Measurements from ENCODE around the gene OR51E2. TPM values are rescaled to one million over a fixed set of nuclear protein-coding genes. Genes with fewer than 3 reads are reported as not detected.

OR51E2 gene
- total RNA-seq, 1 experiment from 2014 or later, result 0.21 TPM

- no peaks in the 10 kb centered on the region for H3K27me3 ChIP-seq (replicated peaks)
- H3K9me3 ChIP-seq (replicated peaks), result 0 out of 2 replicates have a peak, but pooled peaks cover 2% of the 10 kb centered on the region
- DNase-seq (ENCODE audit: low read depth in 1 of 2, low spot score in 2 of 2), result peak in 1 of 2 experiments; percentile 62
- H3K36me3 ChIP-seq, result no peaks in the 10 kb centered on the region
- H3K4me1 ChIP-seq (replicated peaks), result peaks cover 29% of the 10 kb centered on the region
- peak overlapping the region; percentile 42 for H3K27ac ChIP-seq
- H3K4me3 ChIP-seq, result no peak overlapping the region
Observed at GRCh38 chr11:4682623-4683419, 14.8 kb downstream of the OR51E2 start.

GRCh38 chr11:4680341-4680740 is 17.3 kb downstream of the OR51E2 start:
- peaks cover 22% of the 10 kb centered on the region for H3K4me1 ChIP-seq (replicated peaks)
- 0 out of 2 replicates have a peak, but pooled peaks cover 2% of the 10 kb centered on the region for H3K9me3 ChIP-seq (replicated peaks)
- H3K27me3 ChIP-seq (replicated peaks), result no peaks in the 10 kb centered on the region
- no peak for DNase-seq (ENCODE audit: low read depth in 1 of 2, low spot score in 2 of 2)
- no peak overlapping the region for H3K4me3 ChIP-seq
- H3K27ac ChIP-seq, result no peak overlapping the region
- H3K36me3 ChIP-seq, result no peaks in the 10 kb centered on the region

DNA sequence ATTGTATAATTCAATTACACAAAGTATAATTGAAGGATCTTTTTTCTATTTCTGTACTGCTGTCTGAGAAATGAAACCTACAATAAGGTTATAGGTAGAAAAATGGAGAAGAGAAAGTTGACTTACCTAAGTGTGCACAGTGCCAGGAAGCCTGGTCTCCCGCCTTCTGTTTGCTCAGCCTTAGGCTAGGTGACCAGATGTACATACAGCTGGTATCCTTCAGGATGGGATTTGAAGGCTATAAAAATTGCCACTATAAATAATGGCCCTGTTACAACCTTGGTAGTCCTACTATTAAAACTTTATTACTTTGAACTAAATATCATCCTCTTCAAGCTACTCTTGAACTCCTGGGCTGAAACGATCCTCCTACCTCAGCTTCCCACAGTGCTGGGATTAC is 19.7 kb downstream of the OR51E2 start:
- no peak overlapping the region for H3K27ac ChIP-seq
- H3K27me3 ChIP-seq (replicated peaks), result no peaks in the 10 kb centered on the region
- DNase-seq (ENCODE audit: low read depth in 1 of 2, low spot score in 2 of 2), result no peak
- H3K4me1 ChIP-seq (replicated peaks), result peaks cover 16% of the 10 kb centered on the region
- no peaks in the 10 kb centered on the region for H3K36me3 ChIP-seq
- no peaks in the 10 kb centered on the region for H3K9me3 ChIP-seq (replicated peaks)
- no peak overlapping the region for H3K4me3 ChIP-seq

- Histone ChIP-seq H3K4me1 (replicated peaks) (peaks cover 19% of the 10 kb centered on the region), H3K4me3 (no peak overlapping the region), H3K27me3 (replicated peaks) (no peaks in the 10 kb centered on the region), H3K27ac (no peak overlapping the region), H3K36me3 (no peaks in the 10 kb centered on the region), H3K9me3 (replicated peaks) (no peaks in the 10 kb centered on the region)
- no peak for DNase-seq (ENCODE audit: low read depth in 1 of 2, low spot score in 2 of 2)
Observed at GRCh38 chr11:4673781-4674180, 23.9 kb downstream of the OR51E2 start.

DNA sequence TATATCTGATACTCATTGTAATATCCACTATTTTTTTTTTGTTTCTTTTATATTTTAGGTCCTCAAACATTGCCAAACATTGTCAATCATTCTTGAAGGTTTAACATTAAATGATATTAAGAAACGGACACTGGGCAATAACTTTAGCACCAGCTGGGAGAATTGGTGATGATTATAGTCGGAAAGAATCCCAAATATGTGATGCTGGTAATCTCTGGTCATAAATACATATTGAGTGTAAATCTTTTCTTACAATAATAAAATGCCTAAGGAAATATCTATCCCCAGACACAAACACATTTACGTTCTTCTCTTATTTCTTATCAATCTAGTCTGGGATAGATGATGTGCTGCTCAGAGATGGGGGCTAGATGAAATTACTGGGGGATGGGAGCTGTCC is 25.2 kb downstream of the OR51E2 start:
- H3K27ac ChIP-seq, result peak overlapping the region; percentile 13; the same call in 1 of the 2 replicates
- no peak overlapping the region for H3K4me3 ChIP-seq
- H3K27me3 ChIP-seq (replicated peaks), result no peaks in the 10 kb centered on the region
- DNase-seq (ENCODE audit: low read depth in 1 of 2, low spot score in 2 of 2), result peak in 1 of 2 experiments; percentile 46
- H3K36me3 ChIP-seq, result no peaks in the 10 kb centered on the region
- H3K9me3 ChIP-seq (replicated peaks), result no peaks in the 10 kb centered on the region
- peaks cover 19% of the 10 kb centered on the region for H3K4me1 ChIP-seq (replicated peaks)

GRCh38 chr11:4671741-4672140 is 25.9 kb downstream of the OR51E2 start:
- H3K27ac ChIP-seq, result no peak overlapping the region
- H3K36me3 ChIP-seq, result no peaks in the 10 kb centered on the region
- peaks cover 19% of the 10 kb centered on the region for H3K4me1 ChIP-seq (replicated peaks)
- no peaks in the 10 kb centered on the region for H3K9me3 ChIP-seq (replicated peaks)
- no peak overlapping the region for H3K4me3 ChIP-seq
- no peaks in the 10 kb centered on the region for H3K27me3 ChIP-seq (replicated peaks)
- DNase-seq (ENCODE audit: low read depth in 1 of 2, low spot score in 2 of 2), result no peak

DNA sequence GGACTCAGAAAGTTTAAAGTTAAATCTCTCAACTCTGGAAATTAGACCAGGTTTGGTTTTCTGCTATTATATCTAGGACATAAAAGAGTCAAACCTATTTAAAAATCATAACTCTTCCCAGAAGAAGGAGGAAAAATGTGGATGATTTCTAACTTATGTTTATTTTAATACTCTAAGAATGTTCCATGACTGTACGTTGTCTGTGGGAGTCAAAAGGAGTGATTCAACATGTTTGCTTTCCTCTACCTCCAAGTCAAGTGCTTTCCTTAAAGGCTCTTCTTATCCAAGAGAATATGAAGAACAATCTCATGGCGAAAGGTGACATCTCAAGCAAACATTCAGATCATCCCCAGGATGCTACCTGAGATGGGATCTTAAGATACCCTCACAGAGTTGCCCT is 32.2 kb downstream of the OR51E2 start:
- no peak overlapping the region for H3K27ac ChIP-seq
- H3K27me3 ChIP-seq (replicated peaks), result no peaks in the 10 kb centered on the region; the same call in 1 of the 2 replicates
- no peaks in the 10 kb centered on the region for H3K9me3 ChIP-seq (replicated peaks)
- no peak overlapping the region for H3K4me3 ChIP-seq
- H3K4me1 ChIP-seq (replicated peaks), result peaks cover 9% of the 10 kb centered on the region
- no peak for DNase-seq (ENCODE audit: low read depth in 1 of 2, low spot score in 2 of 2)
- no peaks in the 10 kb centered on the region for H3K36me3 ChIP-seq

- no peaks in the 10 kb centered on the region for H3K9me3 ChIP-seq (replicated peaks)
- H3K27ac ChIP-seq, result no peak overlapping the region
- no peak overlapping the region for H3K4me3 ChIP-seq
- no peak for DNase-seq (ENCODE audit: low read depth in 1 of 2, low spot score in 2 of 2)
- no peaks in the 10 kb centered on the region for H3K36me3 ChIP-seq
- no peaks in the 10 kb centered on the region; the same call in 1 of the 2 replicates for H3K27me3 ChIP-seq (replicated peaks)
- peaks cover 9% of the 10 kb centered on the region for H3K4me1 ChIP-seq (replicated peaks)
Observed at GRCh38 chr11:4664786-4665185, 32.9 kb downstream of the OR51E2 start.

DNA sequence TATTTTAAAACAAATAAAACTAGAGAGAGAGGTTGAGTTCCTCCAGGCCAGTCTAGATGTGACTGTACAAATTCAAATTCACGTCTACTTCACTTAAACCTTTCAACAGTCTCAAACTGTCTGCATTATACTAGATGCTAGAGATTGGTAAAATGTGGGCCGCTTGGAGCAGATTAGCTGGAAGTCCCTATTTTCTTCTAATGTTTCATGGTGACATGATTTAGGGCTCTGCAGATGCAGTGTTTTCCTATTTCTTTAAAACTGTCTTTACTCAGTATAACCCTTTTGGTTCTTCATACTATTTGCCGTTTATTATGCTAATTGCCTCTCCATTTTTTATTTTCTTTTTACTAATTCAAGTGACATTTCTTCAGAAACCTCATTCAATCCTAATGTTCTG is 33.5 kb downstream of the OR51E2 start:
- no peaks in the 10 kb centered on the region for H3K36me3 ChIP-seq
- DNase-seq (ENCODE audit: low read depth in 1 of 2, low spot score in 2 of 2), result no peak
- H3K4me1 ChIP-seq (replicated peaks), result peaks cover 9% of the 10 kb centered on the region
- no peak overlapping the region for H3K4me3 ChIP-seq
- H3K27ac ChIP-seq, result no peak overlapping the region
- H3K27me3 ChIP-seq (replicated peaks), result no peaks in the 10 kb centered on the region; the same call in 1 of the 2 replicates
- no peaks in the 10 kb centered on the region for H3K9me3 ChIP-seq (replicated peaks)

DNA sequence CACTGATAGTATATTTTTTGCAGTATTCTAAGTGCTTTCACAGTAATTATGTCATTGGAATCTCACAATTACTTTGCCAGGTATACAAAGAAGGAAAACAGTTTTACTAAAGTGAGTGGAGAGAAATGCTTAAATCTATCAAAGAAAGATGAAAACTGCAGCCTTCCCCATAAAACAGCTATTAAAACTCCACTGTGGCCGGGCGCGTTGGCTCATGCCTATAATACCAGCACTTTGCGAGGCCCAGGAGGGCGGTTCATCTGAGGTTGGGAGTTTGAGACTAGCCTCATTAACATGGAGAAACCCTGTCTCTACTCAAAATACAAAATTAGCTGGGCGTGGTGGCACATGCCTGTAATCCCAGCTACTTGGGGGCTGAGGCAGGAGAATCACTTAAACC is 34.8 kb downstream of the OR51E2 start:
- H3K4me1 ChIP-seq (replicated peaks), result peaks cover 9% of the 10 kb centered on the region
- no peak overlapping the region for H3K27ac ChIP-seq
- H3K27me3 ChIP-seq (replicated peaks), result no peaks in the 10 kb centered on the region; the same call in 1 of the 2 replicates
- H3K36me3 ChIP-seq, result no peaks in the 10 kb centered on the region
- no peak for DNase-seq (ENCODE audit: low read depth in 1 of 2, low spot score in 2 of 2)
- H3K9me3 ChIP-seq (replicated peaks), result no peaks in the 10 kb centered on the region
- no peak overlapping the region for H3K4me3 ChIP-seq

DNA sequence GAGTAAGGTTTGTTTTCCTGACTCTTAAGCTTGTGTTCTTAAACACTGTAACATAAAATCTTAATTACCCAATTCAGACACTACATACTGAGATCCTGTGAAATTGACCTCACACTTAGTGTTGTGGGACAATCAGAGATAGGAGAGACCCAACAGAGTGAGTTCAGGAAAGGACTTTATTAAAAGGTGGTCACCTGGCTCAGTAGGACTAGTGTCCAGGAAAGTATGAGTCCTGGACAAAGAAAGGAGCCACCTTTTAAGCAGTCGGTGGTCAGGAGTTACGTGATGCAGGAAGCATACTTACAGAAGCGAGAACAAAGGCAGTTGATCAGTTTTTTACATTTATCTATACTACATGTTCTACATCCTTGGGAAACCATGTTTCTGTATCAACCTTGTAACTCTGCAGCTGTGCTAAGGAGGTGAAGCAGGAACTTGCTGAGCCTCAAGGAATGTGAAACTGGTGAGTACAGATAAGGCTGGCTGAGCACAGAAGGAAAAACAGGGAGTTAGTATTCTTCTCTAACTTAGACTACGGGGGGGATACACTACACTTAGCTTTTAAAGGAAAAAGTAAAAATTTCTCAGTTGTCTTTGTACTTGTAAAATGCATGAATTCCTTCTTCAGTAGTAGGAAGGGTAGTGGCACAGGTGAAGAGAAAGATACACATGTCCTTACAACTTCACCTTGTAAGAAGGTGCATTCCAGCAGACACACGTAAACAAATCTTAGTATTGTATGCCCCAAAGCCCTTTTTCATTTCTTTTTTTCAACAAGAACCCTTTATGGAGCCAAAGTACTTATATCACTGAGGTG is 38.8 kb downstream of the OR51E2 start:
- DNase-seq (ENCODE audit: low read depth in 1 of 2, low spot score in 2 of 2), result no peak
- Histone ChIP-seq H3K36me3 (no peaks in the 10 kb centered on the region), H3K27me3 (replicated peaks) (no peaks in the 10 kb centered on the region), H3K27ac (no peak overlapping the region), H3K4me3 (no peak overlapping the region), H3K4me1 (replicated peaks) (no peaks in the 10 kb centered on the region), H3K9me3 (replicated peaks) (no peaks in the 10 kb centered on the region)

- no peaks in the 10 kb centered on the region for H3K36me3 ChIP-seq
- H3K4me3 ChIP-seq, result no peak overlapping the region
- H3K27me3 ChIP-seq (replicated peaks), result 0 out of 2 replicates have a peak, but pooled peaks cover 4% of the 10 kb centered on the region
- no peak for DNase-seq (ENCODE audit: low read depth in 1 of 2, low spot score in 2 of 2)
- no peaks in the 10 kb centered on the region for H3K9me3 ChIP-seq (replicated peaks)
- no peak overlapping the region for H3K27ac ChIP-seq
- no peaks in the 10 kb centered on the region for H3K4me1 ChIP-seq (replicated peaks)
Observed at GRCh38 chr11:4654635-4655369, 42.9 kb downstream of the OR51E2 start.

DNA sequence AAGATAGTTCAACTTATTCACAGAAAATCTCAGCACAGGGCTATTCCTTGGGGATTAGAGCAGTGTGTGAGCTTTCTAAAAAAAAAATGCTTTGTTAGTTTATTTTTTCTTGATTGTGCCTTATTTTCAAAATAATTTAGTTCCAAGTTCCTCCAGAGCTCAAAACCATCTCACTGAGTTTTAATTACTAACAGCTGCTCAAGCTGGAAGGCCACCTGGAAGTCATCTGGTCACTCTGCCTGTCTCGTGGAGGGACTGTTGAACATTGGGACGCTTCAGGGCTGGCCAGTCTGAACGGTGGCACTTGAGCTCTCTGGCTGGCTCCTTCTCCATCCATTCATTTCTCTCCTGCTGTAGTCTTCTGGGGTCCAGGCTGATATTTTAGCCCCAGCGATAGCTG is 49.9 kb downstream of the OR51E2 start:
- 0 out of 2 replicates have a peak, but pooled peaks cover 9% of the 10 kb centered on the region for H3K27me3 ChIP-seq (replicated peaks)
- no peak overlapping the region for H3K27ac ChIP-seq
- H3K9me3 ChIP-seq (replicated peaks), result no peaks in the 10 kb centered on the region
- no peaks in the 10 kb centered on the region for H3K36me3 ChIP-seq
- DNase-seq (ENCODE audit: low read depth in 1 of 2, low spot score in 2 of 2), result no peak
- H3K4me1 ChIP-seq (replicated peaks), result peaks cover 6% of the 10 kb centered on the region
- no peak overlapping the region for H3K4me3 ChIP-seq
